KOPT-K1 (cell line): Measurements from ENCODE around the gene ALG9.
"Not testable (repeated sequence)": the region's sequence is repeated elsewhere in the genome, so short reads cannot be mapped to it uniquely, and the experiment has no call there.

Experiments used
- H3K27ac ChIP-seq: fragments of 200-600 bp; sonication (generic); 2 replicates; pipeline ENCODE4 v1.5.1; 2016; ENCODE audit warnings: antibody characterized with exemption, mild to moderate bottlenecking, low read depth, low read length; ENCODE audit not compliant: poor library complexity, severe bottlenecking
- H3K36me3 ChIP-seq: fragments of 200-600 bp; sonication (generic); 2 replicates; pipeline ENCODE4 v1.5.1; 2017; ENCODE audit warnings: antibody characterized with exemption, mild to moderate bottlenecking, low read length, moderate library complexity; ENCODE audit not compliant: insufficient read depth
- H3K9me3 ChIP-seq: fragments of 200-600 bp; sonication (generic); 2 replicates; pipeline ENCODE4 v1.5.1; 2017; ENCODE audit warnings: antibody characterized with exemption, low read length, mild to moderate bottlenecking; ENCODE audit not compliant: insufficient read depth, poor library complexity, severe bottlenecking

ALG9 gene

DNA sequence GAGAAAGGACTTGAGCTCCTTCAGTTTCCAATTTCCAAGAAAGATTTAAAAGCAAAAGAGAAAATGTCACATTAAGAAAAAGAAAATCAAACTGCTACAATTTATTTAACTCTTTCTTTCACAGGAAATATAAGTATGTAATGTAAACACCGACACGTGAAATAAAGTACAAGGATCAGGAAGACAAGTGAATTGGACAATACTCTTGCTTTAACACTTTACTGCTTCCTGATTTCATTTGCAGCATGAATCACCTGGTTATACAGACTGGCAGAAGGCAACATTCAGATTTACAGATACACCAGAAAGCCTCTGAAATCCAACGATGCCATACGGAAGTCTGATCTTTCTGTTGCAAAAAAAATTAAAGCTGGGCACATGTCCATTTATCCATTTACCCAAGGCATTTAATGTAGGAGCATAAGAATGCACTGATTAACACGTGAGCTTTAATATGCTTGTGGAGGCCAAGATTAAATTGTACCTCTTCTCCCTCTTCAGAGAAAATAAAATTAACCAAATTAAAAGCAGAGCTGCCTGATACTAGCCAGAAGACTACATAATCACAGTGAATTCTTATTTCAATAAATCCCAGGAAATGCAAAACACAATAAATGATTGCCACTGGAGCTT lies 89.2 kb downstream of the ALG9 start:
- Histone ChIP-seq H3K9me3 (no peaks in the 10 kb centered on the region), H3K27ac (no peak overlapping the region), H3K36me3 (peaks cover 46% of the 10 kb centered on the region)

DNA sequence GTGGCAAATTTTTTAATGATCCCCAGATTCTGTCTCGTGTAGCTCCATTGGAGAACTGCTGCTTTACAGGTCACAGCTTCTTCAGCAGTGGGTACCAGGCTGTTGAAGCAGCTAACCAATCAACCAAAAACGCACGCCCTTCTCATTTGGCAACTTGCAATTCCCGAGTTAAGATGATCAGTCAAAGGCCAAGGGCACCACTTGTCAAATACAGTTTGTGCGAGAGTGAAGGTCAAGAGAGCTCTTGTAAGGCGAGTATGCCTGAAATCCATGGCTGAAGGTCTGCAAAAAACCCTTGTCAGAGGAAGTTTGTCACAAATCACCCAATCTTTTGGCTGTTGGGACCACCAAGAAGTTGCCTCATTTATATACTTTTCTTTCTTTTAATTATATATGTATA lies 92.3 kb downstream of the ALG9 start:
- peaks cover 18% of the 10 kb centered on the region for H3K36me3 ChIP-seq
- no peak overlapping the region for H3K27ac ChIP-seq
- H3K9me3 ChIP-seq = no peaks in the 10 kb centered on the region

DNA sequence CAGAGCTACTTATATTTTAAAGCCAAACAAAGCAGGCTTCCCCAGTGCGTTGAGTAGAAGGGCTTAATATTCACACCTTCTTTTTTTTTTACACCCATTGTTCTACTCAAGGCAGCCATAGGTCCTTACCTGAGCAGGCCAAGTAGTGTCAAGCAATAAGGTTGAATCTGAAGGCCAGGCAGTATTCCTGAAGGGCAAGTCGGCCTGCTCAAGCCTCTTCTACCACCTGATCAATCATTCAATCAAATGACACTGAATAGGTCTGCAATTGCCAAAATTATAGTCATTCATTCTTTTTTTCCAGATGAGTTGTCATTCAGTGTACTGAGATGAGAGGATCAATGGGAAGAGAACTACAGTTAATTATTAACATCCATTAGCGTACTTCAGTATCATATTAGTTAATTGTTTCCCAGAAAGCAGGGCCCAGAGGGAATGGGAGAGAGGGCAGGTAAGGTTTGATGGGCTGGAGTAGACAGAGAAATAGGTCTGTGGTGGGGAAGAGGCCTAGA lies 93.3 kb downstream of the ALG9 start:
- H3K27ac ChIP-seq = no peak overlapping the region
- H3K36me3 ChIP-seq = 0 out of 2 replicates have a peak, but pooled peaks cover 9% of the 10 kb centered on the region
- no peaks in the 10 kb centered on the region for H3K9me3 ChIP-seq

DNA sequence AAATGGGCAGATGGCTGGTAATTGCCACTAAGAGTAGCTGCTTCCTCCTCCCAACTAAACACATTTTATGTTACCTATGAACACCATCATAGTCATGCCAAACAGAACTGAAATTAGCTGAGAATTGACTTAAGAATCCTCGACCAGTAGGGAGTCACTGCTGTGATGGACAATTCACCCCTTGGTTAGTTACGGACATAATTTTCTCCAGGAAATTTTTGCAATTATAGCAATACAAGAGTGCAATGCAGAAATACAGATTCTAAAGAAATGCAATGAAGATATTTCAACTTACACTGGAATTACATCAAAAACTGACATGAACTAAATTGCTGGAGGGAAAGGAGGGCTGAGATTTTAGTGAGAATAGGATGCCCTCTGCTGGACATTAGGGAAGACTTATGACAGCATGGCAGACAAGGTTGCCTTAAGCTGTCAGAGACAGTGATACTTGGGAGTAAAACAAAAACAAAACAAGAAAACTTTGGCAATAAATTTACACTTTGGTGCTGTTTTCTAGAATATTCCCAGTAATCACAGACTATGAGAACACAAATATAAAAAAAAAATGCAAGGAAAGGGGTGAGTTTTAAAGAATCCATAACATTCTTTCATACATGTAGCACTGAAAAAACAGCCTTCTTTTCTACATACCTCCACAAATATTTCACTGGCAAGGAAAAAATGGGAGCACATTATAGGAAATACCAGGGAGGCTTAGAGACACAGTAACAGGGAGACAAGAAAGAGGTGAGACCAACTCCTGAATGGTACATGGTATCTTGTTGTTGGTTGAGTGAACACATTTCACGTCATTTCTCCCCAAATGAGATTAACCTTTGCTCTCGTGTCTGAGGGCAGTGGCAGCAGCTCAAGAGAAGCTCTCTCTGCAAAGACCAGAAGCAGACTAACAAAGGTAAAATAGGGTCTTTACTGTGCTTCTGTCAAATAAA lies 94.0 kb downstream of the ALG9 start:
- Histone ChIP-seq H3K27ac (no peak overlapping the region), H3K9me3 (no peaks in the 10 kb centered on the region), H3K36me3 (0 out of 2 replicates have a peak, but pooled peaks cover 4% of the 10 kb centered on the region)

DNA sequence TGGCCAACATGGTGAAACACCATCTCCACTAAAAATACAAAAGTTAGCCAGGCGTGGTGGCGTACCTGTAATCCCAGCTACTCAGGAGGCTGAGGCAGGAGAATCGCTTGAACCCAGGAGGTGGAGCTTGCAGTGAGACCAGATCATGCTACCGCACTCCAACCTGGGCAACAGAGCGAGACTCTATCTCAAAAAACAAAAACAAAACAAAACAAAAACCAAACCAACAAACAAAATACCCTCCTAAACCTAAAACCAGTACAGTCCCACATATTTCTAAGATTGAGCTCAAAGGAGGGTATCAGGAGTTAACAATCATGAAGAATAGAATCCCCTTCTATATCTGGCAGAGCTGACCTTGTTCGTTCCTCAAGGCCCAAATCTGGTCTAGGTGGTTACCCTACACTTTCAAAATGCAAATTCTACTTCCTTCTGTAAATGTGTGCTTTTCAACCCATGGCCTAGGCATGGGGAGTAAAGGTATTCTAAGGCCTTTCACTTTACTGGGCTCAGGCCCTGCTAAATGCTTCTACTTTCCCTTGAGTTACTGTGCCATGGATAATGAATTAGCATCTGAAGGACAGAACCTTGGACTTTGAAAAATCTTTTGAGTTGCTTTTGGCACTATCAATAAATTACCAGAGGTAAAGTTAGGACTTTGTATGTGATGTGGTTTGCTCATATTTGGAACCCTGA lies 94.8 kb downstream of the ALG9 start:
- no peaks in the 10 kb centered on the region for H3K36me3 ChIP-seq
- no peaks in the 10 kb centered on the region for H3K9me3 ChIP-seq
- no peak overlapping the region for H3K27ac ChIP-seq

DNA sequence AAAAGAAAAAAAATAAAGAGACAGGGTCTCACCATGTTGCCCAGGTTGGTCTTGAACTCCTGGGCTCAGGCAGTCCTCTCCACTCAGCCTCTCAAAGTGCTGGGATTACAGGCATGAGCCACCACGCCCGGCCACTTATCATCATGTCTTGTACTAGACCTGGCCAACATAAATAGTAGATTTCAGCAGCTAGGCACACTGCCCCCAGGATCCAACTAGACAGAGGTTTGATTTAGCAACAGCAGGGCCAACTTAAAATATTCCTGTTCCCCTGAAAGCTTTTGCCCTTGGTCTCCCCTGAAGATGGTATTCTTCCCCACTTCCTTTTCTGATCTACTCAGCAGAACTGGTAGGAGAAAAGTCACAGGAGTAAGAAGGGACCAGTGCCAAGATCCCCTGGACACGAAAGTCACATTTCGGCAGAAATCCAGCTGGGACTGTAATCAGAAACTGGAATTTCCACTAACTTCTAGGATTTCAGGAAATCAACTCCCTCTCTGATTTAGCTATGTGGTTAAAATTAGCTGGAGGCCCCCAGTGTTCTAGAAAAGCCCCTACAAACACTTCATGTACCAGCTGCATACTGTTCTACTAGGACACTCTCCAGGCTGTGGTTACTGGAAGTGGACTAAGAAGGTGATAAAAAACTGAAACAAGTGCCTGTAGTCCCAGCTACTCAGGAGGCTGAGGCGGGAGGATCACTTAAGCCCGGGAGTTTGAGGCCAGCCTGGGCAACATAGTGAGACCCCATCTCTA lies 96.2 kb downstream of the ALG9 start:
- H3K27ac ChIP-seq = no peak overlapping the region
- no peaks in the 10 kb centered on the region for H3K9me3 ChIP-seq

DNA sequence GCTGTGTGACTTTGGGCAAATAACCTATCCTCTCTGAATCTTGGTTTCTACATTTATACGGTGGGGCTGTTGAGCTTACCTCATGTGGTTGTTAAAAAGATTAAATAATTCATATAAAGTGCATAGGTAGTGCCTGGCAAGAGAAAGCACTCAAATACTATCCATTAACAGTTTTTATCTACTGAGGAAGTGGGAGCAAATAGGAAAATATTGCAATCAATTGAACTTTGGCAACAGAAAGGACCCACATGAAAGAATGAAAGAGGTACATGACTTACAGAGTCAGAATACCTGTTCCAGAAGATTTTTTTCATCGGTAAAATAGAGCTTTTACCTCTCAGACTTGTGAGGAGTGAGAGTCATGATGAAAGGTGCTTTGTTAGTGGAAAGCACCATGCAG lies 98.8 kb downstream of the ALG9 start:
- H3K27ac ChIP-seq = no peak overlapping the region
- no peaks in the 10 kb centered on the region for H3K9me3 ChIP-seq
- no peaks in the 10 kb centered on the region for H3K36me3 ChIP-seq

More for the DNA sequence above, 96.2 kb downstream of the ALG9 start:
- no peaks in the 10 kb centered on the region for H3K36me3 ChIP-seq

DNA sequence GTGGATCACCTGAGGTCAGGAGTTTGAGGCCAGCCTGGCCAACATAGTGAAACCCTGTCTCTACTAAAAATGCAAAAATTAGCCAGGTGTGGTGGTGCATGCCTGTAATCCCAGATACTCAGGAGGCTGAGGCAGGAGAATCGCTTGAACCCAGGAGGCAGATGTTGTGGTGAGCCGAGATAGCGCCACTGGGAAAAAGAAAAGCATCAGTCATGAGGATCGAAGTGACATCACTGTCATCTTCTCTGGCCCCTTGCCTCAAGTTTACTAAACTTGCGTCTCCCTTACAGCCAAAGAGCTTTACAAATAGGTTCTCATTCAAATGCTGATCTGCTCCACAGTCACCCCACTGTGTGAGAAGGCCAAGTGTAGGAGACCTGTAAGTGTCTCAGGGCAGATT lies 100.2 kb downstream of the ALG9 start:
- H3K27ac ChIP-seq, H3K36me3 ChIP-seq, H3K9me3 ChIP-seq: not testable (repeated sequence)

DNA sequence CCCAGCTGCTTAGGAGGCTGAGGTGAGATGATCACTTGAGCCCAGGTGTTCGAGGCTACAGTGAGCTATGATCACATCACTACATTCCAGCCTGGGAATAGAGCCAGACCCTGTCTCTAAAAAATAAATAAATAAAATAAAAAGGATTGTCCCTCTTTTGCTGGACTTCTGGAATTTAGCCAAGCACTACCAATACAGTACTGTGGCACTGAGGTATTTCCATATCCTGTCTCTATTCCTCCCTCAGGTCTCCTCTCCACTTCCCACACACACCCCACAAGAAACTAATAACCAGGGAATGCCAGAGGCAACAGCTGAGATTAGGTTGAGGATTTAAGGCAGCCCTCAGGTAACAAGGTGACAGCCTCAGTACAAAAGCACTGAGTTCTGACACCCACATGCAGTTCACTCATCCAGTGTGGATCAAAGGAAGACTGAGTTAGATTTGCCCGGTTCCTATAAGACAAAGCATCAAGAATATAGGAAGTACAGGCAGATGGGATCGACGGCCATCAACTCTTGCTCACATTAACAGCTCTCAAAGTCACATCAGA lies 100.7 kb downstream of the ALG9 start:
- Histone ChIP-seq H3K36me3 (no peaks in the 10 kb centered on the region), H3K27ac (no peak overlapping the region)

DNA sequence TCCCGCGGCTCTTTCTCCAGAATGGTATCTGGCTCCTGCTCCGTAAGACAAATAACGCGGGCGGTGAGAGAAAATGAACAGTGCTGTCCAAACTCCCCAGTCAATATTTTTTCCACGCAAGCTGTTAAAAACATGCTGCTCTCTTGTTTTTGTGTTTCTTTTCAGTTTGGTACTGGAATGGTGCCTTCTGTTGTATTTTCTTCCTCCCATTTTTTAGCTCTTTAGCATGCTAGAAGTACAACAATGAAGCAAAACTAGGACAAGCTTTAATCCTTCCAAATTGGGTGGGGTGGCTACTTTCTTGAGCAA lies 104.6 kb downstream of the ALG9 start:
- Histone ChIP-seq H3K27ac (peak overlapping the region; percentile 74), H3K36me3 (peaks cover 30% of the 10 kb centered on the region), H3K9me3 (no peaks in the 10 kb centered on the region)

More for the DNA sequence above, 100.7 kb downstream of the ALG9 start:
- no peaks in the 10 kb centered on the region for H3K9me3 ChIP-seq

DNA sequence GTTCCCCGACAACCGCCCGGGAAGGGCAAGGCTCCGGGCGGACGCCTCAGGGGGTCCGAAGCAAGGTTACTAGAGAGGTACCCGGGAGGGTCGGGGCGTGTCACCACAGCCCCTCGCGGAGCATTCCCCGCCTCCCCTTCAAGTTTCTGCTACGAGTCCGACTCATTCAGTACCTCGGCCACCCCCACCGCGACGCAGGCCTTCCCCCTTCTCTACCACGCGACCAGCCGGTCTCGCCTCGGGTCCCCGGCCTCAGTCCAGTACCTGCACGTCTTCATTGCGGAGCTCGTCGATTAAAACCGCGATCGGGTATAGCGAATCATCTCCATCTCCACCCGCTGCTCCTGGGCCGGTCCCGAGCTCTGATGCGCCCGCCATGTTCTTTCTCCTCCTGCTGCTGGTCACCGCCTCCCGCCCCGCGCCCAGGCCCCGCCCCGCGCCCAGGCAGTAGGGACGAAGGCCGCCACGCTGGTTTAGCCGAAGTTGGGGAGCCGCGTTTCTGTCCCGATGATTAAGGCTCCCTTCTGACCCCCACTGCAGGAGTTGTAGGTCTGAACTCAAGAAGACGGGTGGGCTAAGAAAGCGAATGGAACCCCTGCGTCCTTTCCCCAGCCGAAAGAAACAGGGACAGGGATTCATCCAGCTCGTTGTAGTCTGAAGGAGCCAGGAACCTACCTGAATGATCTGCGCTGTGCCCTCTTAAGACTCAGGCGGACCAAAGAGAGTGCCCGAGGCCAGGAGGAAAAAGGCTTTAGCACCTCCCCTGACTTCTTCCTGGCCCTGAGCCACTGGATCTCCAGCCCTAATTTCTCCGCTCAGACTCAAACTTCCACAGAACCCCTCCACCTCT lies 105.2 kb downstream of the ALG9 start, which contains the start of gene PPP2R1B:
Gene PPP2R1B (minus strand): TSS at position 406 of the 850 bp plus-strand sequence. CDS start 28 bp downstream, at position 378.
- Histone ChIP-seq H3K9me3 (no peaks in the 10 kb centered on the region), H3K36me3 (peaks cover 36% of the 10 kb centered on the region), H3K27ac (peak within 1 kb of the TSS; percentile 74)

DNA sequence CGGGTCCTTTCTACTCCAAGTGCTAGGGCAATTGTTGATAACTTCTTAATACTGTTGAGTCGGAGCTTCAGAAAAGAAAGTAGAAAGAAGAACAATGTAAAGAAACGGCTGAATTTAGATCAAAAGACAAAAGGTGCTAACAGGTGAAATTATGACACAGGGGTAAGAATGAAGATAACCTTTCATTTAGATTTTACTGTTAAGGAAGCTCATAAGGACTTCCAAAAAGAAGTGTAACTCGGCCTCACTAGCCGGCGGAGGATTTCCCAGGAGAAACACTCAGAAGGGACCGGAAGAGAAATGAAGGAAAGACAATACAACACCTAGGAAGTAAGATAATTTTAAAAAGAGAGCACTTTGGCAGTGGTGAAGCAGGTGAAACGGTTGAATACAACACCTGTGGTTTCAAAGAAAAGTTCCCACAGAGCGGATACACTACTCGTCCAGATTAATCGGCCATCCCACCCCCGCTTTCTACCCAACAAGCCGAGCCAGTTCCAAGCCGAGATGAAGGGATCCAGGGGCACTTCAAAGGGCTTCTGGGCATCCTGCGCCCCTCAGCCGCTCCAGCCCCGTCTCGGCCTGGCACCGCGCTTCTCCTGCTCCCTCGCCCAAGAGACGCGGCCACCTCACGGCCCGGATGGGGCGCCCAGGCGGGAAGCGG lies 105.9 kb downstream of the ALG9 start:
- H3K36me3 ChIP-seq = peaks cover 44% of the 10 kb centered on the region
- peak overlapping the region; percentile 74 for H3K27ac ChIP-seq
- no peaks in the 10 kb centered on the region for H3K9me3 ChIP-seq

DNA sequence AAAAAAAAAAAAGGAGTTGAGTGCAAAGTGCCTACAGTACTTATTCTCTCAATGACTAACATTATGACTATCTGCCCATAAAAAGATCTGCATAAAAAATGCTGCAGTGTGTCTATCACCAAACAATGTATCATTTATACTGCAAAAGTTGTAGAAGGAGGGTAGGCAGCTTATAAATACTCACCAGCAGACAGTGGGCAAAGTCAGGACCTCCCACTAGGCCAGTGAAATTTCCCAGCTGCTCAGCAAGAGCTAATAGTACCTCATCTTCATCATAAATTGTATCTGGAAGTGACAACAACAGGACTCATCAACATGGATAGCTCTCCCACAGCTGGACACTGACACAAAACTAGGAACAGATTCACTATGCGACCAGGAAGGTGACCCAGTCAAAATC lies 106.8 kb downstream of the ALG9 start:
- H3K9me3 ChIP-seq = no peaks in the 10 kb centered on the region
- no peak overlapping the region for H3K27ac ChIP-seq
- peaks cover 52% of the 10 kb centered on the region for H3K36me3 ChIP-seq
